AG09319 (cell line): Measurements from ENCODE around the gene TSPAN5.
A peak's percentile ranks its signal among the peaks of the same experiment; 100 is the strongest.

Experiments used
- DNase-seq: peaks from one replicate; pipeline ENCODE4 v3.0.0-alpha.2; 2010; ENCODE audit warnings: low read depth; ENCODE audit errors: extremely low read depth
- CTCF ChIP-seq: IDR thresholded peaks from 2 replicates; pipeline ENCODE4 v1.5.1; 2011; ENCODE audit warnings: low read depth, mild to moderate bottlenecking, inconsistent platforms, low read length, moderate library complexity

TSPAN5 gene

GRCh38 chr4:98656886-98657285 is 1.5 kb downstream of the TSPAN5 start:
- TF ChIP-seq CTCF: no peak
- no peak for DNase-seq

GRCh38 chr4:98656443-98656842 is 2.0 kb downstream of the TSPAN5 start:
- DNase-seq: no peak
- no peak for TF ChIP-seq CTCF

GRCh38 chr4:98653890-98654867 is 4.2 kb downstream of the TSPAN5 start:
- peak; percentile 89 for DNase-seq
- TF ChIP-seq CTCF: no peak

- DNase-seq: peak; percentile 46
- TF ChIP-seq CTCF: no peak
These were observed 5.4 kb downstream of the TSPAN5 start for GRCh38 chr4:98652996-98653395.

GRCh38 chr4:98648602-98649001 is 9.8 kb downstream of the TSPAN5 start:
- DNase-seq: no peak
- TF ChIP-seq CTCF: no peak

GRCh38 chr4:98646422-98646821 is 12.0 kb downstream of the TSPAN5 start:
- TF ChIP-seq CTCF: no peak
- DNase-seq: no peak

- no peak for TF ChIP-seq CTCF
- no peak for DNase-seq
These were observed 12.9 kb downstream of the TSPAN5 start for GRCh38 chr4:98645527-98645926.
